ENCODE data around the gene NCAM1. TPM values are rescaled to one million over a fixed set of nuclear protein-coding genes. Genes with fewer than 3 reads are reported as not detected.

NCAM1 gene
- polyA plus RNA-seq, 5 donors, result 30.1 to 47.5 (median 41.5) TPM

DNA sequence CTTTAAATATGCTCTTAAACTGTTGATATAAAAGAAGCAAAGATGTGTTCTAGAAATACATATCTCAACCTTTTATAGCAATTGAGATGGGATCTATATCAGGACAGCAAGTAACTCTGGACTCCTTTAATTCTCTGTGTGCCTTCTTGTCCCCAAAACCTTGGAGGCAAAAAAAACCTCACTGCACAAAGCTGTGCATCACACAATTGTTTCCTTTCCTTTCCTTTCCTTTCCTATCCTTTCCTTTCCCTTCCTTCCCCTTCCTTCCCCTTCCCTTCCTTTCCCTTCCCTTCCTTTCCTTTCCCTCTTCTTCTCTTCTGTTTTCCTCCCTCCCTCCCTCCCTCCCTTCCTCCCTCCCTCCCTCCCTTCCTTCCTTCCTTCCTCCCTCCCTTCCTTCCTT lies 343.7 kb downstream of the NCAM1 start:
- no peak for DNase-seq

DNA sequence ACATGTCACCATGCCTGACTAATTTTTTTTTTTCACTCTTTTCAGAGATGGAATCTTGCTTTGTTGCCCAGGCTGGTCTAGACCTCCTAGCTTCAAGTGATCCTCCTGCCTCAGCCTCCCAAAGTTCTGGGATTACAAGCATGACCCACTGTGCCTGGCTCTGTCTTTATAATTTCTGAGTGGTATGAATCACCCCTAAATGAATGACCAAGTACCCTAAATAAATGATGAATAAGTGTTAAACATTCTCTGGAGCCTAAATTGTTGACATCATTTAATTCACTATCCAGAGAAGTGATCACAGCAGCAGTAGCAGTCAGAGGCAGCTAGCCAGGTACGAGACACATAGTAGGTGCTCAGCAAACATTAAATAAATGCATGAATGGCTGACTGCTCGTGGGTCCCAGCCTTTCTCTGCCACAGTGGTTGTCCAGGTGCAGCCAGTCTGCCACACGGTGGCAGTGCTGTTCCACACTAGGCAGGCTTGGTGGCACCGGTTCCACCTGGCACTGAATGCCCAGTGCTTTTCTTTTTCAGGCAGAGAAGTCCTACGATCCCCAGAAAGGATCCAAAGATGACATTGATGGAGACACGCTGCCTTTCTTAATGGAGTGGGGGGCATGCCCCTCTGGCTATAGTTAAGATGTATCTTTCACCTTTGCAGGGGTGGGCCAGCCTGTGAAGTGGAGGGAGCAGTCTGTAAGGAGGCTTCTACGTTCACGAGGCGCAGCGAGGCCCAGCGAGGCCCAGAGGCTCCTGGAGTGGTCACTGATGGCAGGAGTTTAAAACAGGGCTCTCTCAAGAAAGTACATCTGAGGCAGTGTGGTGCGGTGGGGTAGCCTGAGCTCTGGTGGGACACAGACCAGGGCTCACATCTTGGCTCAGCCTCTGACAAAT lies 344.5 kb downstream of the NCAM1 start:
- DNase-seq, result peak; percentile 40 to 48

DNA sequence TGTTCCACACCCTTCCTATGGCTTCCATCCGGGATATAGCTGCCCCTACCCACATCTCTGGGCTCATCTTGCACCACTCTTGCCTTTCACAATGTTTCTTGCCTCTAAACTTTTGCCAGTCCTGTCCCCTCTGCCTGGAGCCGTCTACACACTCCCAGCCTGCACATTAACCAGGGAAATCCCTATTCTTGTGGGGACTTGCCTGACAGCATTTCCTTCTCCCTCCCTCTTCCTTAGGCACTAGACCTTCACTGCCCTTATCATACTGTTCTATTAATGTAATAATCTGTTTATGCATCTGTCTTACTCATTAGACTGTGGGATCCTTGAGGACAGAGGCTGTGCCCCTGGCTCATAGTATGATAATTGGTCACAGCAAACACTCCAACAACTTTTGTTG lies 347.4 kb downstream of the NCAM1 start:
- no peak for DNase-seq

DNA sequence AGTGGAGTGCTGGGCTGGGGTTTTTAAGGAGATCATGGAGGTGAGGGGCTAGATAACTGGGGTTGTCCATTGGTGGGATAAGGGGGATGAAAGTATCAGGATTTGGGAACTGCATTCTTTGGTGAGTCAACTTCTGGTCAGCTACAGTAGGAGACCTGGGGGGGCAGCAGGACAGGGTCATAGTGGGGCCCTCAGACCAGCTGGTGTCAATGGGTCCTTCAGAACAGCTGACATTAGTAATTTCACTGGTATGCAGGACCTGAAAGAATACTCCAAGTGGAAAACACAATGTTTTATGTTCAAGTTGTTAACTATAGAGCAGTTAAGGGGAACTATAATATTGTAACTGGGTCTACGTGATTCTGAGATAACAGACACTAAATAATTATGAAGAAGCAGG lies 350.3 kb downstream of the NCAM1 start:
- DNase-seq, result no peak

DNA sequence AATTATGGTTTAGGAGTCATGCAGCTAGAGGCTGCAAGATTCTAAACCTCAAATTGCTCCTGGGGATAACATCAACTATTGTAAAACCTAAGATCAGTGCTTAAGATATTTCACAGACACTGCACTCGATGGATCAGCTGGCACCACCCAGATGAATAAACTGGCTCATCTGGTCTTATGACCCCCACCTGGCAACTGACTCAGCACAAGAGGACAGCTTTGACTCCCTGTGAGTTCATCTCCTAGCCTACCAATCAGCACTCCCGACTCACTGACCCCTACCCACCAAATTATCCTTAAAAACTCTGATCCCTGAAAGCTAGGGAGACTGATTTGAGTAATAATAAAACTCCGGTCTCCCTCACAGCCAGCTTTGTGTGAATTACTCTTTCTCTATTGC lies 352.4 kb downstream of the NCAM1 start:
- no peak for DNase-seq

DNA sequence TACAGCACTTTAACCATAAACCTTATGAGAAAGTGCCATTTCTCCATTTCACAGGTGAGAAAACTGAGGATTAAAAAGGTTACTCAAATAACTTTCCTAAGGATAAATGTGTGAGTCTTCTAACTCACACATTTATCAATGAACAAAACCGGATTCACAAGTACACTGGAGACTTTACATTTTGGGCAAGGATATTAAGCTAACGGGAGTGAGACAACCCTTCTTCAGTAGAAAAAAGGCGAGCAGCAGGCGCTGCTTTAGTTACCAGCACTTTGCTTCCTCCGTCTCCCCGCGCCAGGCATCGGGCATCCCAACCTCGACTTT lies 352.8 kb downstream of the NCAM1 start:
- DNase-seq, result no peak

DNA sequence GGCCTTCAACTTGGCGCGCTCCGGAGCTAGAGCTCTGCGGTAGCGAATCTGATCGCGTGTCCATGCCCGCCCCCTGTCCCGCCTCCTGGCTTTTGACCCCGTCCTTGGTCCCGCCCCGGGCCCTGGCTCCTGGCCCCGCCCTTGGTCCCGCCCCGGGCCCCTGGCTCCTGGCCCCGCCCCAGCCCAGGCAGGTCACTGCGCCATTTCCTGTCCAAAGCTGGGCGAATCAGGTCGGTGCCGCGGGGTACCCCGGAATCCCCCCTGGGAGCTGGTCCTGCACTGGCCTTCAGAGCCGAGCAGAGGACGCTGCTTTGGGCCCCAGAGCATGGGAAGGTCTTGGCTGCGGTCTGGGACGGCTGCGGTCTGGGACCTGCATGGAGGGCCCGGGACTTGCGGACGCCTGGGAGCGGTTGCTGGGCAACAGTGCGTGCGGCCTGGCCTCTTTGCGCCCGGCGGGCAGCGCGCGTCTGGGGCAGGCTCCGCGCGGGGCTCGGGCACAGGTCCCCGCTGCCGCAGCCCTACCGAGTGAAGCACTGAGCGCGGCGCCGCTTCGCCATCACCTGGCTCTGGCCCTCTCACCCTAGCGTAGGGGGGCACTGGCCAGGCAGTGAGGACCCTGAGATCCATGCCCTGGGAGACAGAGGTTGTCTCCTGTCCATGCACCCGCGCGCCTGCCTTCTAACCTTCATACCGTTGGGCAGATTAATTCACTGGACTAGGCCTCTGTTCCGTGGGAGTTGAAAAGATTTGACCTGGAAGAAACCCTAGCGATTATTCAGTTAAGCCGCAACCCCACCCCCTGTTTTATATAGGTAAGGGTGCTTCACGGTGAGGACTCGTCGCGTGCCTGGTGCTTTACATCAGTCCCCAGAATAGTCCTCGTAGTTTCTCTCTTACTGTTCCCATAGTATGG lies 353.4 kb downstream of the NCAM1 start, which contains the start of gene TTC12:
TSS of gene TTC12 (plus strand) at position 195 of the 913 bp plus-strand sequence. CDS start 1,675 bp downstream, outside the sequence.
- peak; percentile 93 to 95 for DNase-seq

DNA sequence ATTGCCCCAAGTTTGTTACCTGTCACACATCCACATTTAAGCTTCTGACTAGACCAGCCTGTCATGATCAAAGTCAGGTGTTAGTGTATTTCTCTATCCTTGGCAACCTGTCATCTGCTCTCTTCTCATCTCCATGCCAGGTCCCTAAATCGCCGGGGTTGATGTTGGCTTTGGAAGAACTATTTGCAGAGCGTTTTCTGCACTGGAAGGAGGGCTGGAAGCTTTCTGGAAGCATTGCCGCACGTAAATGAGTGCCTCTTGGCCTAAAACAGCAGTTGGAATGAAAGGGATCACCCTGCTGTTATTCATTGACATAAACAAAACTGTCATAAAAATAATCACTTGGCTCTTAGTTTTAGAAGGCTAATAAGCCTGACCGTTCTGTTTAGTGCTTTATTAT lies 354.6 kb downstream of the NCAM1 start:
- DNase-seq, result no peak

DNA sequence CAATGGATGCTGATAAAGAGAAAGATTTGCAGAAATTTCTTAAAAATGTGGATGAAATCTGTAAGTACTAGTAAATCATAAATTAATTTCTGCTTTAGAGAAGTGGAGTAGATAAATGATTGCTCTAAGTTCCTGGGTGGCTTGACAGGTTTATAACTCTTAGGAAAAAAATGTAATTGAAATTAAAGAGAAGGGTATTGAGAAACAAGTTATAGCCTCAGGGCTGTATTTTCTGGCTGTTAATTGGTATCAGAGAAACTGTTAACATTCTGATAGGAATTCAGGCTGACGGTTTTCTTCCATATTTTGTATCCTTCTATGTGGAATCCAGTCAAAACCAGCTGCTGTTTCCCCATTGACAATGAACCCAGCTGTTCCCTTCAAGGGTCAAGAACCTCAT lies 355.0 kb downstream of the NCAM1 start:
- DNase-seq, result no peak

DNA sequence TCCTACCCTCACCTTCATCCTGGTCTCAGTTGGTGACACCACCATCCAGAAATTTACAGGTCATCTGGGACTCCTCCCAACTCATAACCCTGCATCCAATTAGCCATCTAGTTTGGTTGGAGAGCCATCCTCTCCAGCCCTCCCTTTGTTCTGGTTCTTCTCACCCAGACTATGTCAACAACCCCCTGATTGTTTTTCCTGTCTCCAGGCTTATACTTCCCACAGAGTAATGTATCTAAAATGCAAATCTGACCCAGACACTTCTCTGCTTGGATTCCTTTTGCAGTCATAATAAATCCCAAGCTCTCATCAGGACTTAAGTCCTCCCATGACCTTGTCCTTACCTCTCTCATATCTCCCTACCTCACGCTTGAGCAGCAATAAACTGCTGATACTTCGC lies 356.1 kb downstream of the NCAM1 start:
- no peak for DNase-seq

DNA sequence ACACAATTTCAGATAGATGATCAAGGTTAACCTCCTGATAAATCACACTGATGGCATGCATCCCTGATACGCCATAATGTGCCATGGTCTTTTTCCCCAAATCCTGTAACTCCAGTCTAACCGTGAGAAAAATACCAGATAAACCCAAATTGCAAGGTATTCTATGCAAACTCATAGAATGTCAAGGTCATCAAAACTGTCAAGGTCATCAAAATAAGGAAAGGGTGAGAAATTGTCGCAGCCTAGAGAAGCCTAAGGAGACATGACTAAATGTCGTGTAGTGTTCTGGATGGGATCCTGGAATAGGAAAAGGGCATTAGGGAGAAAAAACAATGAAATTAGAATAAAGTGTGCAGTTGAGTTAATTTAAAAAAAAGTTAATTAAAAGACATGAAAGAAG lies 357.9 kb downstream of the NCAM1 start:
- DNase-seq, result no peak

DNA sequence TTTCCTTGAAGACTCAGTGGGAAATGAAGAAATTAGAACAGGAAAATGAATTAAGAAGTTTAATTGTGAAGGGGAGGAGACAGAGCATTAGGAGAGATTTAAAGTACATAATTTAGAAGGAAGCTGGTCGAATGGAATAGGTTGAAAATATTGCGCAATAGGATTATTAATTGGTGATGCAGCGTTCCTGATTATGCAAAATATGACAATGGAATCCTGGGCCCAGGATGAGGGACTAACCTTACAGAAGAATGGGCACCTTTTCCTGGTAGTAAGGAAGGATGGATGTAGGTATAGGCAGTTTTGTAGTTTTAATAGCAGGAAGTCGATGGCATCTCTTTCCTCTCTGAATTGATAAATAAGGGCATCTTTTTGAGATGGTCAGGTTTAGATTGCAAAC lies 360.9 kb downstream of the NCAM1 start:
- no peak for DNase-seq

DNA sequence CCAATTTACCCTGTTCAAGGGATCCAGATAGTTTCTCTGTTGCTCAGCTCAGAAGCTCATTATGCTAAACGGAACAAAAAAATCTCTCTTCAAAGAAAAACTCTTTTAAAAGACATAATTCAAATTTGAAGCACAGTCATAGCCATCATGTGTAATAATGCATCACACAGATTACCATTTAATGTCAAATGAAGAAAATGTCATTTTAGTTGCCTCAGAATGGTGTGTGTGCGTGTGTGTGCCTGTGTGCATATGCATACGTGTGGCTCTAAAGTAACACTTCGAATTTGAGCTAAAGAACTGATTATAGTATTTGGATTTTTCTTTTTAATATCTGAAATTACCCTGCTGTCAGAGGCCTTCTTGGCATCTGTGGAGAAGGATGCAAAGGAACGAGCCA lies 363.0 kb downstream of the NCAM1 start:
- no peak for DNase-seq

Data from right lung (tissue), 5 donors.